Right atrium auricular region (tissue), 2 donors: Measurements from ENCODE around the gene OSBPL5. TPM values are rescaled to one million over a fixed set of nuclear protein-coding genes. Genes with fewer than 3 reads are reported as not detected.

Source experiments
- DNase-seq: peaks from one replicate; pipeline ENCODE4 v3.0.0-alpha.2; 2019; ENCODE audit warnings: low spot score
- H3K27ac ChIP-seq, 2 donors: fragments of 200-600 bp; sonication (generic); 1 replicate in 1 of 2; 2 replicates in 1 of 2; pipeline ENCODE4 v1.5.1; 2016 to 2019
- H3K27me3 ChIP-seq, 2 donors: fragments of 200-600 bp; sonication (generic); one replicate each; pipeline versions ENCODE4 v1.5.1 to v1.6.0; 2017 to 2019
- H3K36me3 ChIP-seq: fragments of 200-600 bp; sonication (generic); one replicate; pipeline ENCODE4 v1.5.1; 2016
- H3K4me1 ChIP-seq, 2 donors: fragments of 200-600 bp; sonication (generic); one replicate each; pipeline versions ENCODE4 v1.5.1 to v1.6.0; 2017 to 2019
- H3K4me3 ChIP-seq, 2 donors: fragments of 200-600 bp; sonication (generic); 1 replicate in 1 of 2; 2 replicates in 1 of 2; pipeline ENCODE4 v1.5.1; 2017 to 2019; ENCODE audit warnings: mild to moderate bottlenecking in 1 of 2, moderate library complexity in 1 of 2
- H3K9me3 ChIP-seq, 2 donors: fragments of 200-600 bp; sonication (generic); one replicate each; pipeline ENCODE4 v1.5.1; 2019
- CTCF ChIP-seq, 2 donors: fragments of 200-600 bp; sonication (generic); IDR thresholded peaks; one replicate each; pipeline ENCODE4 v1.5.1; 2019; ENCODE audit warnings: antibody characterized with exemption in 2 of 2
- total RNA-seq, 2 donors: library from RNA; depleted of rRNA; stranded (reverse); fragments of >200 nt; gene quantifications; one replicate each; pipeline ENCODE4 v1.1.0, GENCODE V29; 2016

The OSBPL5 gene
- total RNA-seq, 2 donors from 2014 or later, result 11.1 to 17.8 TPM

DNA sequence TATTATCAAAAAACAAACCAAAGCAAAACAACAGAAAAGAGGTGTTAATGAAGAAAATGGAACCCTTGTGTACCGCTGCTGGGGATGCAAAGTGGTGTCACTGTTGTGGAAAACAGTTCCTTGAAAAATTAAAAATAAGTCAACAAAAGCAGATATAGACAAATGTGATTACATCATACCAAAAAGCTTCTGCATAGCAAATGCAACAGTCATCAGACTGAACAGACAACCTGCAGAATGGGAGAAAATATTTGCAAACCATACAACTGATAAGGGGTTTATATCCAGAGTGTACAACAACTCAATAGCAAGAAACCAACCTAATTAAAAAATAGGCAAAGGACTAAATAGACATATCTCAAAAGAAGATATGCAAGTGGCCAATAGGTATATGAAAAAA lies 85.0 kb downstream of the OSBPL5 start:
- H3K9me3 ChIP-seq, result no peaks in the 10 kb centered on the region
- no peak overlapping the region for H3K4me3 ChIP-seq
- H3K4me1 ChIP-seq, result no peaks in the 10 kb centered on the region
- H3K27me3 ChIP-seq, result no peaks in the 10 kb centered on the region
- H3K36me3 ChIP-seq, result no peaks in the 10 kb centered on the region
- H3K27ac ChIP-seq, result no peak overlapping the region
- DNase-seq, result no peak
- no peak for TF ChIP-seq CTCF (IDR thresholded peaks at IDR 0.05)

- Histone ChIP-seq H3K27me3 (no peaks in the 10 kb centered on the region), H3K27ac (no peak overlapping the region), H3K4me3 (no peak overlapping the region), H3K4me1 (no peaks in the 10 kb centered on the region), H3K9me3 (no peaks in the 10 kb centered on the region), H3K36me3 (no peaks in the 10 kb centered on the region)
- no peak for DNase-seq
- no peak for TF ChIP-seq CTCF (IDR thresholded peaks at IDR 0.05)
These were observed 87.2 kb downstream of the OSBPL5 start for GRCh38 chr11:3077846-3078440.

DNA sequence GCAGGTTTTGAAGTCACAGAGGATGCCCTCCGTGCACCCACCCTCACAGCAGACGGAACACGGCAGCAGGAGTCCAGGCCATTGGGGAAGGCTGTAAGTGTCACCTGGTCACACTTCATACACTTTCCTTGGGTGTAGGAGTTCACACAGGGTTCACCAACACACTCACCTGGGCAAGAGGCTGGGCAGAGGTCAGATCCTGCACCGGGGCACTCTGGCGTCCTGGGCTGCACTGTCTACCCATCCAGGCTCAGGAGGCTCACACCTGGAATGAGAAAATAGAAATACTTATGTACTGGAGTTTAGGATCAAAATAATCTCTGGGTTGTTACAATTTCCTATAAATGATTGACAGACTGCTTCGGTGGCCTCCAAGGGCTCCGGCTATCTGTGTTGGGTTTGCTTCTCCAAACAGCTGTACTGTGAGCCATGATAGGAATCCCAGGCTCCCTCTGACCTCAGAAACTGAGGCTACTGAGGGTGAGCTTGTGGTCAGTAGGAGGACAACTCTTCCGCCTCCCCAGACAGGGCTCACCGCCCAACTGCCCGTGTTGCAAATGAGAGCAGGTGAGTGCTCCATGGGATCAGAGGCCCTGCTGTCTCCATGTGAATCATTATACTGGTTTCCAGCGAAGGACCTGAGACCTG lies 87.8 kb downstream of the OSBPL5 start:
- Histone ChIP-seq H3K36me3 (no peaks in the 10 kb centered on the region), H3K4me3 (no peak overlapping the region), H3K9me3 (no peaks in the 10 kb centered on the region), H3K4me1 (no peaks in the 10 kb centered on the region), H3K27me3 (no peaks in the 10 kb centered on the region), H3K27ac (no peak overlapping the region)
- no peak for DNase-seq
- TF ChIP-seq CTCF (IDR thresholded peaks at IDR 0.05), result no peak

GRCh38 chr11:3074912-3075589 lies 90.1 kb downstream of the OSBPL5 start:
- no peaks in the 10 kb centered on the region for H3K36me3 ChIP-seq
- no peaks in the 10 kb centered on the region for H3K4me1 ChIP-seq
- DNase-seq, result no peak
- no peak for TF ChIP-seq CTCF (IDR thresholded peaks at IDR 0.05)
- H3K27me3 ChIP-seq, result no peaks in the 10 kb centered on the region
- H3K9me3 ChIP-seq, result no peaks in the 10 kb centered on the region
- no peak overlapping the region for H3K27ac ChIP-seq
- no peak overlapping the region for H3K4me3 ChIP-seq

GRCh38 chr11:3073029-3073435 lies 92.1 kb downstream of the OSBPL5 start:
- Histone ChIP-seq H3K4me3 (no peak overlapping the region), H3K4me1 (no peaks in the 10 kb centered on the region), H3K9me3 (no peaks in the 10 kb centered on the region), H3K27me3 (no peaks in the 10 kb centered on the region), H3K27ac (peak overlapping the region; percentile 55 to 66), H3K36me3 (no peaks in the 10 kb centered on the region)
- DNase-seq, result no peak
- no peak for TF ChIP-seq CTCF (IDR thresholded peaks at IDR 0.05)
